ENCODE measurements around the gene PCMTD2. TPM values are rescaled to one million over a fixed set of nuclear protein-coding genes. Genes with fewer than 3 reads are reported as not detected.
"Not testable (repeated sequence)": the region's sequence is repeated elsewhere in the genome, so short reads cannot be mapped to it uniquely, and the experiment has no call there.

The PCMTD2 gene
- polyA plus RNA-seq, 1 donor, result 83.8 TPM

GRCh38 chr20:64273109-64273508 lies 17.6 kb downstream of the PCMTD2 start:
- WGBS (ENCODE audit: insufficient coverage, low lambda C conversion rate), result 100% methylated on average over 2 of the region's 19 CpGs
- H3K27ac ChIP-seq (ENCODE audit: low read length), result no peak overlapping the region
- no peaks in the 10 kb centered on the region for H3K4me1 ChIP-seq (ENCODE audit: control insufficient read depth, insufficient read depth, low read length)
- DNase-seq, result no peak
- peaks cover 6% of the 10 kb centered on the region for H3K9me3 ChIP-seq (ENCODE audit: control insufficient read depth, low read depth, low read length)
- no peaks in the 10 kb centered on the region for H3K27me3 ChIP-seq (ENCODE audit: control insufficient read depth, insufficient read depth, low read length)
- peaks cover 21% of the 10 kb centered on the region for H3K36me3 ChIP-seq (ENCODE audit: control insufficient read depth, insufficient read depth, low read length)
- no peak overlapping the region for H3K4me3 ChIP-seq (ENCODE audit: low read length)

- no peak for DNase-seq
- H3K36me3 ChIP-seq (ENCODE audit: control insufficient read depth, insufficient read depth, low read length), result peaks cover 18% of the 10 kb centered on the region
- H3K4me3 ChIP-seq (ENCODE audit: low read length), result no peak overlapping the region
- no peaks in the 10 kb centered on the region for H3K27me3 ChIP-seq (ENCODE audit: control insufficient read depth, insufficient read depth, low read length)
- WGBS (ENCODE audit: insufficient coverage, low lambda C conversion rate), result 100% methylated on average over 1 of the region's 7 CpGs
- peaks cover 3% of the 10 kb centered on the region for H3K4me1 ChIP-seq (ENCODE audit: control insufficient read depth, insufficient read depth, low read length)
- H3K9me3 ChIP-seq (ENCODE audit: control insufficient read depth, low read depth, low read length), result no peaks in the 10 kb centered on the region
- no peak overlapping the region for H3K27ac ChIP-seq (ENCODE audit: low read length)
Observed at GRCh38 chr20:64276817-64277216, 21.3 kb downstream of the PCMTD2 start.

GRCh38 chr20:64277571-64278316 lies 22.2 kb downstream of the PCMTD2 start:
- no peaks in the 10 kb centered on the region for H3K27me3 ChIP-seq (ENCODE audit: control insufficient read depth, insufficient read depth, low read length)
- H3K4me1 ChIP-seq (ENCODE audit: control insufficient read depth, insufficient read depth, low read length), result peaks cover 3% of the 10 kb centered on the region
- H3K27ac ChIP-seq (ENCODE audit: low read length), result no peak overlapping the region
- H3K36me3 ChIP-seq (ENCODE audit: control insufficient read depth, insufficient read depth, low read length), result peaks cover 14% of the 10 kb centered on the region
- no peak for DNase-seq
- no CpG with 5 or more reads among the region's 10 CpGs for WGBS (ENCODE audit: insufficient coverage, low lambda C conversion rate)
- no peak overlapping the region for H3K4me3 ChIP-seq (ENCODE audit: low read length)
- no peaks in the 10 kb centered on the region for H3K9me3 ChIP-seq (ENCODE audit: control insufficient read depth, low read depth, low read length)

- WGBS (ENCODE audit: insufficient coverage, low lambda C conversion rate), result no CpG with 5 or more reads among the region's 4 CpGs
- Histone ChIP-seq H3K36me3 (ENCODE audit: control insufficient read depth, insufficient read depth, low read length) (peaks cover 11% of the 10 kb centered on the region), H3K27me3 (ENCODE audit: control insufficient read depth, insufficient read depth, low read length) (no peaks in the 10 kb centered on the region), H3K9me3 (ENCODE audit: control insufficient read depth, low read depth, low read length) (no peaks in the 10 kb centered on the region), H3K4me3 (ENCODE audit: low read length) (no peak overlapping the region), H3K27ac (ENCODE audit: low read length) (no peak overlapping the region), H3K4me1 (ENCODE audit: control insufficient read depth, insufficient read depth, low read length) (peaks cover 3% of the 10 kb centered on the region)
- DNase-seq, result no peak
Observed at GRCh38 chr20:64278317-64278681, 22.8 kb downstream of the PCMTD2 start.

GRCh38 chr20:64279826-64280459 lies 24.4 kb downstream of the PCMTD2 start:
- Histone ChIP-seq H3K36me3 (ENCODE audit: control insufficient read depth, insufficient read depth, low read length) (peaks cover 2% of the 10 kb centered on the region), H3K4me3 (ENCODE audit: low read length) (no peak overlapping the region), H3K27ac (ENCODE audit: low read length) (no peak overlapping the region), H3K4me1 (ENCODE audit: control insufficient read depth, insufficient read depth, low read length) (peaks cover 3% of the 10 kb centered on the region), H3K27me3 (ENCODE audit: control insufficient read depth, insufficient read depth, low read length) (no peaks in the 10 kb centered on the region), H3K9me3 (ENCODE audit: control insufficient read depth, low read depth, low read length) (no peaks in the 10 kb centered on the region)
- DNase-seq, result peak in 1 of 2 donors; percentile 27
- WGBS (ENCODE audit: insufficient coverage, low lambda C conversion rate), result no CpG with 5 or more reads among the region's 7 CpGs

- Histone ChIP-seq H3K9me3 (ENCODE audit: control insufficient read depth, low read depth, low read length) (peaks cover under 1% of the 10 kb centered on the region), H3K4me3 (ENCODE audit: low read length) (no peak overlapping the region), H3K4me1 (ENCODE audit: control insufficient read depth, insufficient read depth, low read length) (peaks cover 3% of the 10 kb centered on the region), H3K27ac (ENCODE audit: low read length) (no peak overlapping the region), H3K36me3 (ENCODE audit: control insufficient read depth, insufficient read depth, low read length) (peaks cover 2% of the 10 kb centered on the region), H3K27me3 (ENCODE audit: control insufficient read depth, insufficient read depth, low read length) (no peaks in the 10 kb centered on the region)
- no peak for DNase-seq
- no CpG with 5 or more reads among the region's 3 CpGs for WGBS (ENCODE audit: insufficient coverage, low lambda C conversion rate)
Observed at GRCh38 chr20:64280460-64280843, 24.9 kb downstream of the PCMTD2 start.

GRCh38 chr20:64283646-64284045 lies 28.1 kb downstream of the PCMTD2 start:
- H3K4me1 ChIP-seq (ENCODE audit: control insufficient read depth, insufficient read depth, low read length), result peaks cover 3% of the 10 kb centered on the region
- H3K27me3 ChIP-seq (ENCODE audit: control insufficient read depth, insufficient read depth, low read length), result no peaks in the 10 kb centered on the region
- WGBS (ENCODE audit: insufficient coverage, low lambda C conversion rate), result 40% methylated on average over 1 of the region's 4 CpGs

GRCh38 chr20:64285579-64286446 lies 30.3 kb downstream of the PCMTD2 start:
- not testable (repeated sequence) for H3K4me1 ChIP-seq (ENCODE audit: control insufficient read depth, insufficient read depth, low read length)

More at GRCh38 chr20:64283646-64284045, 28.1 kb downstream of the PCMTD2 start:
- H3K9me3 ChIP-seq (ENCODE audit: control insufficient read depth, low read depth, low read length), result peaks cover 18% of the 10 kb centered on the region
- DNase-seq, result no peak
- no peak overlapping the region for H3K27ac ChIP-seq (ENCODE audit: low read length)
- H3K4me3 ChIP-seq (ENCODE audit: low read length), result no peak overlapping the region
- no peaks in the 10 kb centered on the region for H3K36me3 ChIP-seq (ENCODE audit: control insufficient read depth, insufficient read depth, low read length)

GRCh38 chr20:64286447-64287263 lies 31.1 kb downstream of the PCMTD2 start:
- not testable (repeated sequence) for H3K36me3 ChIP-seq (ENCODE audit: control insufficient read depth, insufficient read depth, low read length); H3K27me3 ChIP-seq (ENCODE audit: control insufficient read depth, insufficient read depth, low read length); H3K27ac ChIP-seq (ENCODE audit: low read length); H3K4me3 ChIP-seq (ENCODE audit: low read length); DNase-seq; H3K4me1 ChIP-seq (ENCODE audit: control insufficient read depth, insufficient read depth, low read length)
- no CpG with 5 or more reads among the region's 30 CpGs for WGBS (ENCODE audit: insufficient coverage, low lambda C conversion rate)
- H3K9me3 ChIP-seq (ENCODE audit: control insufficient read depth, low read depth, low read length), result peaks cover 18% of the 10 kb centered on the region

More at GRCh38 chr20:64285579-64286446, 30.3 kb downstream of the PCMTD2 start:
- not testable (repeated sequence) for H3K27ac ChIP-seq (ENCODE audit: low read length); H3K36me3 ChIP-seq (ENCODE audit: control insufficient read depth, insufficient read depth, low read length); H3K4me3 ChIP-seq (ENCODE audit: low read length); H3K27me3 ChIP-seq (ENCODE audit: control insufficient read depth, insufficient read depth, low read length)
- H3K9me3 ChIP-seq (ENCODE audit: control insufficient read depth, low read depth, low read length), result peaks cover 18% of the 10 kb centered on the region
- no CpG with 5 or more reads among the region's 46 CpGs for WGBS (ENCODE audit: insufficient coverage, low lambda C conversion rate)
- peak in 1 of 2 donors; percentile 9 for DNase-seq

- not testable (repeated sequence) for H3K27me3 ChIP-seq (ENCODE audit: control insufficient read depth, insufficient read depth, low read length); H3K27ac ChIP-seq (ENCODE audit: low read length); H3K36me3 ChIP-seq (ENCODE audit: control insufficient read depth, insufficient read depth, low read length); H3K4me3 ChIP-seq (ENCODE audit: low read length); H3K4me1 ChIP-seq (ENCODE audit: control insufficient read depth, insufficient read depth, low read length); DNase-seq
- WGBS (ENCODE audit: insufficient coverage, low lambda C conversion rate), result no CpG with 5 or more reads among the region's 3 CpGs
- H3K9me3 ChIP-seq (ENCODE audit: control insufficient read depth, low read depth, low read length), result peaks cover 18% of the 10 kb centered on the region
Observed at GRCh38 chr20:64287264-64287590, 31.7 kb downstream of the PCMTD2 start.

All from large intestine (tissue), 3 donors.